Neural crest cell (in vitro differentiated cells): ENCODE results near the gene DSC2. TPM values are rescaled to one million over a fixed set of nuclear protein-coding genes. Genes with fewer than 3 reads are reported as not detected.
"Not testable (repeated sequence)": the region's sequence is repeated elsewhere in the genome, so short reads cannot be mapped to it uniquely, and the experiment has no call there.

Source experiments
- DNase-seq: peaks from one replicate; pipeline ENCODE4 v3.0.0; 2021; ENCODE audit warnings: low read depth, mixed read lengths, low spot score
- H3K27ac Mint-ChIP-seq: one replicate; pipeline ENCODE4 v1.8.0; 2021; ENCODE audit warnings: mild to moderate bottlenecking, mixed read lengths; ENCODE audit not compliant: unreplicated experiment
- H3K27me3 Mint-ChIP-seq: 2 replicates; pipeline ENCODE4 v1.8.0; 2021; ENCODE audit warnings: low read depth, mild to moderate bottlenecking, mixed read lengths
- H3K36me3 Mint-ChIP-seq: 2 replicates; pipeline ENCODE4 v1.8.0; 2021; ENCODE audit warnings: low read depth, mild to moderate bottlenecking, mixed read lengths
- H3K4me1 Mint-ChIP-seq: 2 replicates; pipeline ENCODE4 v1.8.0; 2021; ENCODE audit warnings: mixed read lengths
- H3K4me3 Mint-ChIP-seq: one replicate; pipeline ENCODE4 v1.8.0; 2021; ENCODE audit warnings: mild to moderate bottlenecking, mixed read lengths
- H3K9me3 Mint-ChIP-seq: 2 replicates; pipeline ENCODE4 v1.8.0; 2021; ENCODE audit warnings: mixed read lengths
- total RNA-seq: library from RNA; stranded (reverse); gene quantifications from 2 replicates; pipeline ENCODE4 v1.2.1, GENCODE V29; 2021
- TF ChIP-seq, protein P1 (sequence below): fragments of 200-600 bp; sonication (generic); conservative IDR thresholded peaks from 2 replicates; pipeline ENCODE4 v1.5.0; 2021; ENCODE audit warnings: antibody characterized with exemption, mild to moderate bottlenecking

Gene DSC2
- total RNA-seq, 1 donor from 2014 or later, result 9.8 TPM

DNA sequence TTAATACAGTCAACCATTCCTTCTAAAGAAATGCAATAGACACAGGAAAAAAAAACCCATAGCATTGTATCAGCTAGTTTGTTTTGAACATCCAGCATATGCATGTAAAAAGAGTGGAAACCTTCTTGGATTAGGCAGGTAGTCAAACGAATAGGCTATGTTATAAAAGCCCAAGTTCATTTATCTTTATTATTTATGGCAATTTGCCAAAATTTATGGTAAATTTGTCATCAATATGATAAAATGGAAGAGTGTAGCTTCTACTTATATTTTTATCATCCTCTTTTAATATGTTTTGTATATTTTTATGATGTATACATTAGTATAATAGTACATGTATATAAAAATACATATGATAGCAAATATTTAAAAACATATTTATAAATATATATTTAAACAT lies 36.5 kb upstream of the DSC2 start:
- DNase-seq, result no peak
- TF ChIP-seq, protein P1, sequence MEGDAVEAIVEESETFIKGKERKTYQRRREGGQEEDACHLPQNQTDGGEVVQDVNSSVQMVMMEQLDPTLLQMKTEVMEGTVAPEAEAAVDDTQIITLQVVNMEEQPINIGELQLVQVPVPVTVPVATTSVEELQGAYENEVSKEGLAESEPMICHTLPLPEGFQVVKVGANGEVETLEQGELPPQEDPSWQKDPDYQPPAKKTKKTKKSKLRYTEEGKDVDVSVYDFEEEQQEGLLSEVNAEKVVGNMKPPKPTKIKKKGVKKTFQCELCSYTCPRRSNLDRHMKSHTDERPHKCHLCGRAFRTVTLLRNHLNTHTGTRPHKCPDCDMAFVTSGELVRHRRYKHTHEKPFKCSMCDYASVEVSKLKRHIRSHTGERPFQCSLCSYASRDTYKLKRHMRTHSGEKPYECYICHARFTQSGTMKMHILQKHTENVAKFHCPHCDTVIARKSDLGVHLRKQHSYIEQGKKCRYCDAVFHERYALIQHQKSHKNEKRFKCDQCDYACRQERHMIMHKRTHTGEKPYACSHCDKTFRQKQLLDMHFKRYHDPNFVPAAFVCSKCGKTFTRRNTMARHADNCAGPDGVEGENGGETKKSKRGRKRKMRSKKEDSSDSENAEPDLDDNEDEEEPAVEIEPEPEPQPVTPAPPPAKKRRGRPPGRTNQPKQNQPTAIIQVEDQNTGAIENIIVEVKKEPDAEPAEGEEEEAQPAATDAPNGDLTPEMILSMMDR, result no peak
- Mint-ChIP-seq H3K4me1 (no peaks in the 10 kb centered on the region), H3K4me3 (no peak overlapping the region), H3K27me3 (no peaks in the 10 kb centered on the region), H3K9me3 (no peaks in the 10 kb centered on the region), H3K36me3 (no peaks in the 10 kb centered on the region), H3K27ac (no peak overlapping the region)

DNA sequence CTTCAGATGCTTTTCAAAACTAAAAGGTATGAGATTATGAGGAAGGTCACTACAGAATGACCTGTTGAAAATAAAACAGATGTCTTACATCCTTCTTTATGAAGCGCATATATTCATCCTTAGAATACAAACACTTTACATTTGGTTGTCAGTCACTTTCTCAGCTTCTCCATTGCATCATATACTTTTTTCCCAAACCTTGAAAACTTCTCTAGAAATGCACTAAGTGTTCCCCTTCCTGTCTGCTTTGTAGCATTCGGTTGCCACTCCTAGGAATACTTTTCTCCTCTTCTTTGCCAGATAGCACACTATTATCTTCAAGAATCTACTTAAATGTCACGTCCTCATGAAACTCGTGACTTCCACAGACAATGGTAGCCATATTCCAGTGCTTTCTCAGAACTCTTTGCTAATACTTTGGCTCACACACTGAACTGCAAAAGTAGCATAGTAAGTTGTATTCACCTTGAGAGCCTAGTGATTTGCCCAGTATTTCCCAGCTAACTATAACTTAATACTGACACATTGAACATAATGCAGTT lies 32.8 kb upstream of the DSC2 start:
- H3K4me1 Mint-ChIP-seq, result no peaks in the 10 kb centered on the region
- no peaks in the 10 kb centered on the region for H3K9me3 Mint-ChIP-seq
- H3K4me3 Mint-ChIP-seq, result no peak overlapping the region
- peaks cover 1% of the 10 kb centered on the region for H3K27me3 Mint-ChIP-seq
- TF ChIP-seq, protein P1, result no peak
- no peaks in the 10 kb centered on the region for H3K36me3 Mint-ChIP-seq
- no peak overlapping the region for H3K27ac Mint-ChIP-seq
- no peak for DNase-seq

DNA sequence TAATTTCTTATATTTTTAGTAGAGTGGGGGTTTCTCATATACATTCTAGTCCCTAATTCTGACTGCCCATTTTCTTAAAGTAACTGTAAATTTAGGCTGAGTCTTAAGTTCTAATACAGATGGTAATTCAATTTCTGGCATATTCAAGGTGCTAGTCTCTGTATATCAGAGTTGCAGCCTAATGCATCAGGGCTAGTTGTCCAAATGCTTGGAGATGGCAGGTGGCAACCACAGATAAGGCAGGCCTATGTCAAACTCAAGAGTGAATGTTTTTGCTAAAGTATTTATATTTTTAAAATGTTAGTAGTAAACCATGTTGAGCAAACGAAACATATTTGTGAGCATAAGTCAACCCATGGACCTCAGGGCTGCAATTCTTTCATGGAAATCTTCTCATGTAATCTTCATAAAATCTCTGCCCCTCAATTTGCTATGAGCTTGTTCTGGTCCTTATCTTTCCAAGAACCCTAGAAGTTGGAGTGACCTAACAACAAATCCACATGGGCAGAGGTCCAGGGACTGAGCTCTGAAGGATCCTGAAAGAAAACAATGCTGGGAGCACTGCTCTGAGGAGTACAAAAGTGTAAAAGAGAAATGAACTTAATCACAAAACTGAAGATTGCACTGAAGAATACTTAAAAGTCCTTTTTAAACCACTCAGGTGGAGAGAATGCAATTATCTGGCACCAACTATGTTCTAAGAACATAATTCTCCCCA lies 27.3 kb upstream of the DSC2 start:
- TF ChIP-seq, protein P1, result no peak
- no peaks in the 10 kb centered on the region for H3K9me3 Mint-ChIP-seq
- no peak overlapping the region for H3K4me3 Mint-ChIP-seq
- H3K27ac Mint-ChIP-seq, result no peak overlapping the region
- peaks cover 4% of the 10 kb centered on the region for H3K27me3 Mint-ChIP-seq
- no peaks in the 10 kb centered on the region for H3K4me1 Mint-ChIP-seq
- H3K36me3 Mint-ChIP-seq, result no peaks in the 10 kb centered on the region
- no peak for DNase-seq

DNA sequence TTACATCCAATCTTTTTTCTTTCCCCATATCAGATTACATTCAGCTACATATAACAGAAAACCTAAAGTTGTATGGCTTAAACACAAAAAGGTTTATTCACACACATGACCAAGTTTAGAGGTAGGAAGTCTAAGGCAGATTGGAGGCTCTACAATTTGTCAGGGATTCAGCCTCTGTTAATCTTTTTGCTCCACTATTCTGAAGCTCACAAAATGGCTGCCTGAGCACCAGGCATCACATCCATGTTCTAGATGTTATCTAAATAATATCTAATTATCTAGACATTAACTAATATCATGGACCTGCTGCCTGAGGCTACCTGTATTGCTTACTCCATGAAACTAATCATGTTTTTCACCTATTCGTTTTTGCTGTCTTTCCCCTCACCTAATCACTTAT lies 23.7 kb upstream of the DSC2 start:
- Mint-ChIP-seq H3K4me1 (no peaks in the 10 kb centered on the region), H3K36me3 (no peaks in the 10 kb centered on the region), H3K4me3 (no peak overlapping the region), H3K9me3 (no peaks in the 10 kb centered on the region), H3K27me3 (peaks cover 4% of the 10 kb centered on the region), H3K27ac (no peak overlapping the region)
- TF ChIP-seq, protein P1, result no peak
- DNase-seq, result no peak

DNA sequence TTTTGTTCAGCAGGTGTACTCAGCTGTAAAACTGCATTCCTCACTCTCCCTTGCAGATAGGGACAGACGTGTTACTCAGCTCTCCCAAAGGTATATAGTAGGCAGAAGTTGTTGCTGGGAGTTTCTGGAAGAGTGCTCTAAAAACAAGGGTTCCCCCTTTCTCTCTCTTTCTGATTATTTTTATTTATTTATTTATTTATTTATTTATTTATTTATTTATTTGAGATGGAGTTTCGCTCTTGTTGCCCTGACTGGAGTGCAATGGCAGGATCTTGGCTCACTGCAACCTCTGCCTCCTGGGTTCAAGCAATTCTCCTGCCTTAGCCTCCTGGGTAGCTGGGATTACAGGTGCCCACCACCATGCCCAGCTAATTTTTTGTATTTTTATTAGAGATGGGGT lies 20.9 kb upstream of the DSC2 start:
- not testable (repeated sequence) for H3K9me3 Mint-ChIP-seq, H3K36me3 Mint-ChIP-seq, H3K27me3 Mint-ChIP-seq, H3K27ac Mint-ChIP-seq, DNase-seq, H3K4me3 Mint-ChIP-seq, H3K4me1 Mint-ChIP-seq

DNA sequence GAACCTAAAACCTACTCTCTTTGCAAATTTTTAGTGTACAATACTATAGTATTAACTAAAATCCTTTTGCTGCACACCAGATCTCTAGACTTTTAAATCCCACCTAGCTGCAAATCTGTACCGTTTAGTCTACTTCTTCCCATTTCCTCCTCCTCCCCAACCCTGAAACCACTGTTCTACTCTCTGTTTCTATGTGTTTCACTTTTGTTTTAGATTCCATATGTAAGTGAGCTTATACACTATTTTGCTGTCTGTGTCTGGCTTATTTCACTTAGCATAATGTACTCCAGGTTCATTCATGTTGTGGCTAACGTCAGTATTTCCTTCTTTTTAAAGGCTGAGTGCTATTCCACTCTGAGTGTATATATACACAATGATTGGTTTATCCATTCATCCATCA lies 18.4 kb upstream of the DSC2 start:
- no peak for DNase-seq
- H3K27me3 Mint-ChIP-seq, result peaks cover 7% of the 10 kb centered on the region
- no peak overlapping the region for H3K4me3 Mint-ChIP-seq
- H3K36me3 Mint-ChIP-seq, result no peaks in the 10 kb centered on the region
- no peaks in the 10 kb centered on the region for H3K9me3 Mint-ChIP-seq
- no peak overlapping the region for H3K27ac Mint-ChIP-seq
- H3K4me1 Mint-ChIP-seq, result no peaks in the 10 kb centered on the region
- TF ChIP-seq, protein P1, result no peak
